Left ventricle myocardium inferior (tissue), 1 donor: ENCODE measurements around the gene TPBGL. TPM values are rescaled to one million over a fixed set of nuclear protein-coding genes. Genes with fewer than 3 reads are reported as not detected.

Experiments used
- DNase-seq: peaks from one replicate; pipeline ENCODE4 v3.0.0-alpha.2; 2020
- H3K27ac ChIP-seq: fragments of 200-600 bp; replicated peaks from 2 replicates; pipeline ENCODE4 v1.8.0; 2021
- H3K27me3 ChIP-seq: fragments of 200-600 bp; 2 replicates; pipeline ENCODE4 v1.8.0; 2021; ENCODE audit warnings: low read depth
- H3K36me3 ChIP-seq: fragments of 200-600 bp; 2 replicates; pipeline ENCODE4 v1.8.0; 2021
- H3K4me1 ChIP-seq: fragments of 200-600 bp; 2 replicates; pipeline ENCODE4 v1.8.0; 2021
- H3K4me3 ChIP-seq: fragments of 200-600 bp; 2 replicates; pipeline ENCODE4 v1.8.0; 2021; ENCODE audit warnings: mild to moderate bottlenecking, moderate library complexity
- H3K9me3 ChIP-seq: fragments of 200-600 bp; replicated peaks from 2 replicates; pipeline ENCODE4 v1.8.0; 2021
- intact Hi-C: fragments of 100-400 bp; cut with micrococcal nuclease; formaldehyde crosslinking; loops from one replicate; pipeline ENCODE4 v1.11.0; 2022
- total RNA-seq: library from RNA; stranded (reverse); fragmentation: NEBNext Ultra II Directional; extraction: Animal tissue kit (Norgen Biotek cat#: 25700); gene quantifications from one replicate; pipeline ENCODE4 v1.2.1, GENCODE V29; 2021
- TF ChIP-seq, protein P1 (sequence below): fragments of 200-600 bp; IDR thresholded peaks from 2 replicates; pipeline ENCODE4 v1.8.0; 2021; ENCODE audit warnings: antibody characterized with exemption, mild to moderate bottlenecking, borderline replicate concordance
- donor health status: DM: no; HTN: yes; CAD: no; lungs with severe emphysema.

TPBGL gene
- total RNA-seq, 1 donor from 2014 or later = 0.16 TPM

DNA sequence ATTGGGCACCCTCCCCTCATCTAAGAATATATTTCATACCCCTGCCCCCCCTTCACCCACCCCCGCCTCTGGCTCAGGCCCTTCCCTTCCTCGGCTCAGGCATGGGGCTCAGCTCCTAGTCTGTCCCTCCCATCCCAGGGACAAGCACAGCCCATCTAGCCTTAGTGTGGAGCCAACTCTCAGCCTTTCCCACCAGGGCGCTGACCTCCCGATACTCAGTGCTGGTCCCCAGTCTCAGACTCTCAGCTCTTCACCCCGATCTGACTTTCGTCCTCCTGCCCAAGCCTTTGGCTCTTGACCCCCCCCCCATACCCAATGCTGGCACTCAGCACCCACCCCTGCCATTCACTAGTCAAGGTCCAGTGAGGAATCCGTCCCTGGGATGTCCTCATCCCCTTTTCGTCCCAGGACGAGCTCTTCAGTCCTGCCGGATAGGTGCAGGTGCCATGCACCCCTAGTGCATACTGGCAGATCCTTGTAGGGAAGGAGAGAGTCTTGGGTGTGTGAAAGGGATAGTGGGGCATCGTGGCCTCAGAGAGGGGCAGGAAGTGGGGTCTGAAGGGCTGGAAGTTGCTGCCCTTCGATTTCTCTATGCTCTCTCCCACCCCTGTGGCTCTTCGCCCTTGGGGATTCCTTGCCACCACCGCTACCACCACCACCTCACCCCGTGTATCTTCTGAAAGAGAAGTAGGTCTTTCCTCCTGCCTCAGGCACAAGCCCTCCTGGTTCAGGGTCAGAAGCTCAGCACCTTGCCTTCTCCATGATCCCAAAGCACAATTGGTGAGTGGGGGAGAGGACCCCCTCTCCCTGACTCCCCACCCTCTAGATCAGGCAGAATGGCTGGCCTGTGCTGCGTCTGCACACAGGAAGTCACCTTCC, 2.4 kb downstream of the TPBGL start:
- H3K9me3 ChIP-seq = no peaks in the 10 kb centered on the region
- TF ChIP-seq, protein P1, sequence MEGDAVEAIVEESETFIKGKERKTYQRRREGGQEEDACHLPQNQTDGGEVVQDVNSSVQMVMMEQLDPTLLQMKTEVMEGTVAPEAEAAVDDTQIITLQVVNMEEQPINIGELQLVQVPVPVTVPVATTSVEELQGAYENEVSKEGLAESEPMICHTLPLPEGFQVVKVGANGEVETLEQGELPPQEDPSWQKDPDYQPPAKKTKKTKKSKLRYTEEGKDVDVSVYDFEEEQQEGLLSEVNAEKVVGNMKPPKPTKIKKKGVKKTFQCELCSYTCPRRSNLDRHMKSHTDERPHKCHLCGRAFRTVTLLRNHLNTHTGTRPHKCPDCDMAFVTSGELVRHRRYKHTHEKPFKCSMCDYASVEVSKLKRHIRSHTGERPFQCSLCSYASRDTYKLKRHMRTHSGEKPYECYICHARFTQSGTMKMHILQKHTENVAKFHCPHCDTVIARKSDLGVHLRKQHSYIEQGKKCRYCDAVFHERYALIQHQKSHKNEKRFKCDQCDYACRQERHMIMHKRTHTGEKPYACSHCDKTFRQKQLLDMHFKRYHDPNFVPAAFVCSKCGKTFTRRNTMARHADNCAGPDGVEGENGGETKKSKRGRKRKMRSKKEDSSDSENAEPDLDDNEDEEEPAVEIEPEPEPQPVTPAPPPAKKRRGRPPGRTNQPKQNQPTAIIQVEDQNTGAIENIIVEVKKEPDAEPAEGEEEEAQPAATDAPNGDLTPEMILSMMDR = no peak
- H3K27ac ChIP-seq = no peak overlapping the region
- H3K36me3 ChIP-seq = no peaks in the 10 kb centered on the region
- peaks cover 79% of the 10 kb centered on the region for H3K27me3 ChIP-seq
- peaks cover 19% of the 10 kb centered on the region for H3K4me1 ChIP-seq
- intact Hi-C loops = loop anchor here (10.0 kb wide), 1 partner anchor 218 kb away; no protein-coding TSS in a partner anchor
- no peak for DNase-seq
- H3K4me3 ChIP-seq = no peak overlapping the region

- intact Hi-C loops = loop anchor here (10.0 kb wide), 1 partner anchor 219 kb away; no protein-coding TSS in a partner anchor
- H3K27me3 ChIP-seq = peaks cover 72% of the 10 kb centered on the region
- H3K27ac ChIP-seq = no peak overlapping the region
Measured at GRCh38 chr11:75244052-75244814, 3.7 kb downstream of the TPBGL start.

GRCh38 chr11:75245356-75246005, 4.9 kb downstream of the TPBGL start:
- no peak overlapping the region for H3K4me3 ChIP-seq
- no peak overlapping the region for H3K27ac ChIP-seq
- no peak for DNase-seq
- peaks cover 71% of the 10 kb centered on the region for H3K27me3 ChIP-seq
- peaks cover 15% of the 10 kb centered on the region for H3K4me1 ChIP-seq
- no peaks in the 10 kb centered on the region for H3K36me3 ChIP-seq
- H3K9me3 ChIP-seq = no peaks in the 10 kb centered on the region
- TF ChIP-seq, protein P1 = no peak
- intact Hi-C loops = loop anchor here (10.0 kb wide), 1 partner anchor 221 kb away; no protein-coding TSS in a partner anchor

More at GRCh38 chr11:75244052-75244814, 3.7 kb downstream of the TPBGL start:
- no peak for DNase-seq
- H3K4me1 ChIP-seq = peaks cover 19% of the 10 kb centered on the region
- TF ChIP-seq, protein P1 = no peak
- H3K4me3 ChIP-seq = no peak overlapping the region
- H3K9me3 ChIP-seq = no peaks in the 10 kb centered on the region
- H3K36me3 ChIP-seq = no peaks in the 10 kb centered on the region

GRCh38 chr11:75246006-75246670, 5.6 kb downstream of the TPBGL start:
- no peak overlapping the region for H3K27ac ChIP-seq
- no peak for DNase-seq
- intact Hi-C loops = loop anchor here (10.0 kb wide), 1 partner anchor 221 kb away; no protein-coding TSS in a partner anchor
- H3K4me3 ChIP-seq = no peak overlapping the region
- no peaks in the 10 kb centered on the region for H3K36me3 ChIP-seq
- no peaks in the 10 kb centered on the region for H3K9me3 ChIP-seq
- TF ChIP-seq, protein P1 = no peak
- peaks cover 71% of the 10 kb centered on the region for H3K27me3 ChIP-seq
- peaks cover 9% of the 10 kb centered on the region for H3K4me1 ChIP-seq
